HL-60 (cell line): ENCODE results near the gene CYP3A4.

Experiments
- GABPA ChIP-seq: IDR thresholded peaks from 2 replicates; pipeline ENCODE4 v1.6.1; 2012; ENCODE audit warnings: low read depth
- POLR2AphosphoS5 ChIP-seq: IDR thresholded peaks from 2 replicates; pipeline ENCODE4 v1.6.1; 2012; ENCODE audit warnings: low read depth
- REST ChIP-seq: IDR thresholded peaks from 2 replicates; pipeline ENCODE4 v1.6.1; 2012; ENCODE audit warnings: low read depth; ENCODE audit not compliant: insufficient replicate concordance
- TF ChIP-seq, protein P1 (sequence below): IDR thresholded peaks from one replicate; pipeline ENCODE4 v1.5.1; 2011; ENCODE audit warnings: low read length, control low read depth, inconsistent platforms; ENCODE audit not compliant: insufficient read depth

DNA sequence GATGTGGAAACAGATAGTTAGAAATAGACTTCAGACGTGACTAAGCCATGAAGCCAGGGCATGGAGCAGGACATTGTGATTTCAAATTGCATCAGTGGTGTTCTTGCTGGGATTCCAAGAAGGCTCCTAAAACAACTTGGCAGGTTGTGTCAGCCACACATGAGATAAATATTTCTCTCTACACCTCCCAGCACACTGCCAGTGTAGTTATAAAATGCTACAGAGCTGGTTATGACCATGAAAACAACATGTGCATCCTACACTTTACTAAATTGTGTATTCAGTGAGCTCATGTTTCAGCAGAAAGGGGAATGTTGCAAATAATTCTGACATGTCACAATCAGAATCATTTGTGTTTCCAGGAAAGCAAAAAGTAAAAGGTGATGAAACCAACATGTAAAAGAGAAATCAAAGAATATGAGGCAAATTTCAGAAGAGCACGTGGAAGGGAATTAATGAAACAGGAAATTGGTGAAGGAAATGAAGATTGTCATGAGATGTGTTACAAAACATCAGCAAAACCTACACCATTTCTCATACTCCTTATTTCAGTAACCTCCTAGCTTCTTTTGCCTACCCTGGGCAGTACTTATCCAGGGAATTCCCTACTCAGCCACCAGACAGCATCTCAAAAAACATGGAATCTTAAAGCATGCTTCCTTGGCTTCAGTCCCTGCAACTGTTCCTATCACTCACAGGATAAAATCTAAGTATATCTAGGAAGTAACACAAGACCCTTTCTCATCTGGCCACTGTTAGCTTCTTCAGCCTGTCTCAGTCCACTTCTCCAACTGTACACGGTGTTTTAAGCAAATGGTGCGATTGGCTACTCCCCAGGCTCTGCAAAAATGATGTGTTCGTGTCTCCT, 43.2 kb downstream of the CYP3A4 start:
- TF ChIP-seq POLR2AphosphoS5 (no peak), GABPA (no peak), REST (no peak)
- TF ChIP-seq, protein P1, sequence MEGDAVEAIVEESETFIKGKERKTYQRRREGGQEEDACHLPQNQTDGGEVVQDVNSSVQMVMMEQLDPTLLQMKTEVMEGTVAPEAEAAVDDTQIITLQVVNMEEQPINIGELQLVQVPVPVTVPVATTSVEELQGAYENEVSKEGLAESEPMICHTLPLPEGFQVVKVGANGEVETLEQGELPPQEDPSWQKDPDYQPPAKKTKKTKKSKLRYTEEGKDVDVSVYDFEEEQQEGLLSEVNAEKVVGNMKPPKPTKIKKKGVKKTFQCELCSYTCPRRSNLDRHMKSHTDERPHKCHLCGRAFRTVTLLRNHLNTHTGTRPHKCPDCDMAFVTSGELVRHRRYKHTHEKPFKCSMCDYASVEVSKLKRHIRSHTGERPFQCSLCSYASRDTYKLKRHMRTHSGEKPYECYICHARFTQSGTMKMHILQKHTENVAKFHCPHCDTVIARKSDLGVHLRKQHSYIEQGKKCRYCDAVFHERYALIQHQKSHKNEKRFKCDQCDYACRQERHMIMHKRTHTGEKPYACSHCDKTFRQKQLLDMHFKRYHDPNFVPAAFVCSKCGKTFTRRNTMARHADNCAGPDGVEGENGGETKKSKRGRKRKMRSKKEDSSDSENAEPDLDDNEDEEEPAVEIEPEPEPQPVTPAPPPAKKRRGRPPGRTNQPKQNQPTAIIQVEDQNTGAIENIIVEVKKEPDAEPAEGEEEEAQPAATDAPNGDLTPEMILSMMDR = no peak
